ENCODE measurements around the gene PAOX. TPM values are rescaled to one million over a fixed set of nuclear protein-coding genes. Genes with fewer than 3 reads are reported as not detected.
"Not testable (repeated sequence)": the region's sequence is repeated elsewhere in the genome, so short reads cannot be mapped to it uniquely, and the experiment has no call there.

The PAOX gene
- total RNA-seq, 1 donor from 2014 or later, result 7.7 TPM

DNA sequence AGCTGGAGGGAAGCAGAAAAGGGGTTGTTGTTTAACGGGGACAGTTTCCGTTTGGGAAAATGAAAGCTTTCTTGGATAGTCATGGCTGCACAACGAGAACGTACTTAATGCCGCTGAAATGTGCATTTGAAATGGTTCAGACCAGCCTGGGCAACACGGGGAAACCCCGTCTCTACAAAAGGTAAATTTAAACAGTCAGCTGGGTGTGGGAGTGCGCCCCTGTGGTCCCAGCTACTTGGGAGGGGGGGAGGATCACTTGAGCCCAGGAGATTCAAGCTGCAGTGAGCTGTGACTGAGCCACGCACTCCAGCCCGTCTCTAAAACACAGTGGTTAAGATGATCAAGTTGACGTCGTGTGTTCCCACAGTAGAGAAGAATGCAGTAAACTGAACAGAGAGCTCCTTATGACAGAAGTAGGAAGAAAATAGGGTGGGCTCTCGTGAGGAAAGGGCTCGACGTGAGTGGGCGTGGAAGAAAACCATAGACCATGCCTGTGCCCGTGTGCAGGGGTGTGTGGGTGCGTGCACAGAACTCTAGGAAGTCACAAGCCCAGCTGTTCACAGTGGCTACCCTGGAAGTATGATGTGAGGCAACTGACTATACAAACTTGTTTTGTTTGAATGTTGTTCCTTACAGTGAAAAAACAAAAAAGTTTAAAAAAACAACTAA lies 17.2 kb upstream of the PAOX start:
- DNase-seq (ENCODE audit: low spot score in 2 of 2) (no peak), FAIRE-seq (no peak)

GRCh38 chr10:133362846-133363245 lies 16.2 kb upstream of the PAOX start:
- no peak for DNase-seq (ENCODE audit: low spot score in 2 of 2)
- no peak for FAIRE-seq

GRCh38 chr10:133364645-133365431 lies 14.2 kb upstream of the PAOX start:
- FAIRE-seq, result no peak

DNA sequence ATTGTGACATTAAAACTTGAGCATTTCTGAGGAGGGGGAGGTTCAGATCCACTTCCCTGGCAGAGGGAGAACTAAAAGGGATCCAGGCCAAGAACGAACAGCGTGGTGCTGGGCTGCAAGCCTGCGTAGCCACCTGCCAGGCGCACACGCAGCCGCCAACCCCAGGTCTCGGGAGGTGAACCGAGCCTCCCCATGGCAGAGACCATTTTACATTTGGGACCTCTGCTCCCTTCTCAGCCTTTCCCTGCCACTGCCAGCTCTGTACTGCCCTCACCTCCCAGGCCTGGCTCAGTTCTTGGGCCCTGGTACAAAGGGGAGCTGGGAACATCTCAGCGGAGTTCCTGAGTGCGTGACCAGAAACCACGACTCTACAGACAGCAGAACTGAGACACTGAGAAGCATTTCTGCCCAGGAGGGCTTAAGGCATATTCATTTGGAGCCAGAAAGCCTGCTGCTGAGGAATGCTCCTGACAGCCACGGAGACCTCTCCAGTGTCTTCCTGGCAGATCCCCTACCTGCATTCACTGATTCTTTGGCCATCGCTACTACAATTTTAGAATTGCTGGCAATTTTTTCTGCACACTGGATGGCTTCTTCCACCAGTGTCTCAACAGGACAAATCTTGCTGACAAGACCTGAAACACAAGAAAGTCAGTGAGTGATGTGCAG lies 13.5 kb upstream of the PAOX start:
- no peak for DNase-seq (ENCODE audit: low spot score in 2 of 2)

More at GRCh38 chr10:133364645-133365431, 14.2 kb upstream of the PAOX start:
- no peak for DNase-seq (ENCODE audit: low spot score in 2 of 2)

DNA sequence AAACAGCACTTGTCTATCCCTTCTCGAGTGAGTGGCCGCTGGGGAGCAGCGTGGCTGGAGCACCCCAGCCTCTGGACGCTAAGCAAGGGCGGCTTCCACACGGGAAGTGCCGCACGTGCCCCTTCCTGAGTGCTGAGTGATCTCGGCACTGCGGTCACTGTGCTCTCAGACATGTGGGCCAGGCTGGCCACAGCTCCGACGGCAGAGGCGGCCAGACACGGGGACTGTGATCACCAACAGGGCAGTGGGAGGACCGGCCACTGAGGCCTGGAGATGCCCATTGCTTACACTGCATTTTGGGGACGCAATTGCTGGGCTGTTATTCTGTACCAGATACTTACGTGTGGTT lies 13.0 kb upstream of the PAOX start:
- FAIRE-seq, result no peak

More for the DNA sequence above, 13.5 kb upstream of the PAOX start:
- no peak for FAIRE-seq

DNA sequence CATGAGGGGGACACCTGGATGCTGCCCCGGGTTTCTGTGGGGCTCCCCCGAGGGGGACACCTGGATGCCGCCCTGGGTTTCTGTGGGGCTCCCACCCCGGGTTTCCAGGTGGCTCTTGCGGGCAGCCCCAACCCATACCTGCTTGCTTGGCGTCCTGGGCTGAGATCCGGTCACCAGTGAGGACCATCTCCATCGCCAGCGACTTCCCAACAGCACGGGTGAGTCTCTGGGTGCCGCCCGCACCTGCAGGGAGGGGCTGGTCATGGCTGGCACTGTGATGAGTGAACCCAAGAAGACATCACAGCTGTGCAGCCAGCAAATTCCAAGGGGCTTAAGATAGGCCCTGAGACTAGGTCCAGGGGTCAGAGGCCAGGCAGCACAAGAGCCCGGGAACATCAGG lies 12.3 kb upstream of the PAOX start:
- FAIRE-seq (no peak), DNase-seq (ENCODE audit: low spot score in 2 of 2) (no peak)

More for the DNA sequence above, 13.0 kb upstream of the PAOX start:
- DNase-seq (ENCODE audit: low spot score in 2 of 2), result no peak

- FAIRE-seq; DNase-seq (ENCODE audit: low spot score in 2 of 2): not testable (repeated sequence)
These were observed 11.6 kb upstream of the PAOX start for GRCh38 chr10:133367461-133367860.

DNA sequence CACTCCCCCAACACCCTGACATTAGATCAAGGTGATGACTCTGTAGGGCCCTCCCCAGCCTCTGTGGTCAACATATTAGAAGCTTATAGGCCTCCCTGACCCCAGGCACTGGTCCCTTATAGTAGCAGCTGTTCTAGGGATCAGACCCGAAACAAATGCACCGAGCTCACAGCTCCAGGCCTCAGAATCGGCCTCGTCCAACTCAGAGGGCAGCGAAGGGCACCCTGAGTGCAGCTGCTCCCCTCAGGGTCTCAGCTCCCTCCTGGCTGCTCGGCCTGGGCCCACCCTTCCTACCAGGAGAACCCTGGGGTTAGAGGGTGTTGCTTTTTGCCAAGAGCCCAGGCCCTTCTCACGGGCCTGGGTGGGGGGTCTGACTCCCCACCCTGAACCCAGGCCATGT lies 10.9 kb upstream of the PAOX start:
- FAIRE-seq, result no peak
- no peak for DNase-seq (ENCODE audit: low spot score in 2 of 2)

DNA sequence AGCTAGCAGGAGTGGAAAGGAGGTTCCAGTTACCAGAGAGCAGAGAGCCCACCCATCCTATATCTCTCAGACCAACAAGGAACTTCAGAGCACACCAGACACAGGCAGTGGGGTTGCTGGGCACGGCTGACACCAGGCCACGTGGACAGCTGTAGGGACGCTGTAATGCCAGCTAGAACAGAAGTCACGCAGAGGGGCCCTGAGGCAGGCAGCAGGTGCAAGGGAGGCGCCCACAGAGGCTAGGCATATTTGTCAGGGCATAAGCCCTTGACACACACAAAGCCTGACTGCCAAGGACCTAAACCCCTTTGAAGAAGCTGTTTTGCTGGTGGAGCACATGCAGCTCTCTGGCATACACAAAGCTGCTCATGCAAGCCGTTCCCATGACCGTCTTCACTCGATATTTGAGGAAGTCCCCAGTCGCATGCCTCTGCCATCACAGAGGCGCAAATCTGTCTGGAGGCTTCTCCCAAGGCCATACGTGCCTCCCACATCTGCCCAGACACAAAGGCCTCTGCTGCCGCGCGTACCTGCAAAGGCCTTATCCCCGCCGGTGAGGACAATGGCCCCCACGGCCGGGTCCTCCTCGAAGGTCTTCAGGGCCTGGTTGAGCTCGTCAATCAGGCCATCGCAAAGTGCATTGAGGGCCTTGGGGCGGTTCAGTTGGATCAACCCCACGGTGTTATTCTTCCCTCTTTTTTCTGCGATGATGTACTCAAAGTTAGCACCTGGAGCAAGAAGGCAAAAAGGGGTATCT lies 8.9 kb upstream of the PAOX start:
- no peak for FAIRE-seq

DNA sequence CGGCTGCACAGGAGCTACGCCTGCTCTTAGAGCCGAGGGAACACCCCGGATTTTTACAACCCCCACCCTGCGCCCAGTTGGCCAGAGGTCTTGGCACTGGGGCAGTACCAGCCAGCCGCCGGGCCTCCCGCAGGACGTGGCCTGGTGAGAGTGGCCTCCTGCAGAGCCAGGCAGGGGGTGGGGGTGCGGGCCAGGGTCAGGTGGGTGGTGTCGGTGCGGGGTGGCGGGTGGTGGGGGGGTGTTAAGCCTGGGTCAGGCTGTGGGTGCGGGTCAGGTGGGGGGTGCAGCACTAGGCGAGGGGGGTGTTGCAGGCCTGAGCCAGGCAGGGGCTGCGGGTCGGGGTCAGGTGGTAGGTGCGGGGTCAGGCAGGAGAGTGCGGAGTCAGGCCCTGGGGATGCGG lies 6.6 kb upstream of the PAOX start:
- no peak for FAIRE-seq
- no peak for DNase-seq (ENCODE audit: low spot score in 2 of 2)

More for the DNA sequence above, 8.9 kb upstream of the PAOX start:
- no peak for DNase-seq (ENCODE audit: low spot score in 2 of 2)

- no peak for FAIRE-seq
- DNase-seq (ENCODE audit: low spot score in 2 of 2), result peak; percentile 99 to 100
These were observed 5.6 kb upstream of the PAOX start, which contains the start of gene ECHS1 for GRCh38 chr10:133373174-133374090. ECHS1 (minus strand) TSS chr10:133373354; CDS start chr10:133373333, 21 bp downstream.

DNA sequence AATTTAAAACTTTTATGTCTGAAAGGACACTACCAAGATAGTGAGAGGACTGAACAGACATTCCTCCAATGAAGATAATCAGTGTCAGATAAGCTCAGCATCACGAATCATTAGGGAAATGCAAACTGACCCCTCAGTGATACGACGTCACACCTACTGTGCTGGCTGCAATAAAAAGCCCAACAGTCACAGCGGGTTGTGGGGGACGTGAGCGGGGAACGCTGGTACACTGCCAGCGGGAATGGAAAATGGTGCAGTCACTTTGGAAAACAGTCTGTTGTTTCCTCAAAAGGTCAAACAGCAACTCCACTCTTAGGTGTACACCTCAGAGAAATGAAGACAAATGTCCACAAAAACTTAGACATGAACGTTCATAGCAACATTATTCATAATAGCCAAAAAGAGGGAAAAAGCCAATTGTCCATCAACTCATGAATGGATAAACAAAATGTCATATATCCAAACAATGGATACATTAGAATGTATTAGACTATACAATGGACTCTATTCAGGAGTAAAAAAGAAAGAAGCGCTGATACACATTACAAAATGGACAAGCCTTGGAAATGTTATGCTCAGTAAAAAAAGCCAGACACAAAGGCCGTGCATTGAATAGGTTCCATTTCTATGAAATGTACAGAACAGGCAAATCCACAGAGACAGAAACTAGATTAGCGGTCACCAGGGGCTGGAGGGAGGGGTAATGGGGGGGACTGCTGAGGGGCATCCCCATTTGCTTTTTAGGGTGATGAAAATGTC lies 3.5 kb upstream of the PAOX start:
- no peak for DNase-seq (ENCODE audit: low spot score in 2 of 2)
- FAIRE-seq, result no peak

- DNase-seq (ENCODE audit: low spot score in 2 of 2); FAIRE-seq: not testable (repeated sequence)
These were observed 2.9 kb upstream of the PAOX start for GRCh38 chr10:133376183-133376582.

DNA sequence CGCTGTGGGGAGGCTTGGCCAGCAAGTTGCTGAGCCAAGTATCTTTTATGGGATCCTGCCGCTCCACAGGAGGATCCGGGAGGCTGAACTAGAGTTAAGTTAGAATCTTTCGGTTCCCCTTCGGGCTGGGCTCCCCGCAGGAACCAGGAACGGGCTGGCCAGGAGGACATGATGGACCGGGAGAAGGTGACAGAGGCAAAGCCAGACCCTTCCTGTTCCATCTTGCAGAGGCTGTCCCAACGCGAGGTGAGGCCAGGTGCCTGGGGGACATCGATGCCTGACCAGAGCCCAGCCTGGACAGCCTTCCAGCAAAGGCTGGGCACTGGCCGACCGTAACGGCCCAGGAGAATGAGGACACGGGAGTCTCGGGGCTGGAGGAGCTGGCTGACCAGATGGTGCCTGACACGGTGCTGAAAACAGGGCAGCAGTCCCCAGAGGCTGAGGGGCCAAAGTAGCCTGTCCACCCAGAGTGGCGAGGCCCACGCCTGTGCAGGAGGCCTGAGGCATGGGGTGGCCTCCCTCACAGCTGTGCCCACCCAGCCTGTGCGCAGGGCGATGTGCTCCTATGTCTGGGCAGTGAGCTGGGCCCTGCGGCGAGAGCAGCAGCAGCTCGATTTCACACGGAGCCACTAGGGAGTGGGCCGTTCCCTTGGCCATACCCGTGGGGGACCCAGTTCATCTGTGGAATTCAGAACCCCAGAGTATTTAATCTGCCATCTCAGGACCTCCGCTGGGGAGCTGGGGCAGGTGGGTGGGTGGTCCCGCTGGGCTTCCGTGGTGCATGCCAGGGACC lies 1.8 kb upstream of the PAOX start:
- DNase-seq (ENCODE audit: low spot score in 2 of 2) (no peak), FAIRE-seq (no peak)

GRCh38 chr10:133377818-133378250 lies 1.2 kb upstream of the PAOX start:
- FAIRE-seq (no peak), DNase-seq (ENCODE audit: low spot score in 2 of 2) (no peak)

DNA sequence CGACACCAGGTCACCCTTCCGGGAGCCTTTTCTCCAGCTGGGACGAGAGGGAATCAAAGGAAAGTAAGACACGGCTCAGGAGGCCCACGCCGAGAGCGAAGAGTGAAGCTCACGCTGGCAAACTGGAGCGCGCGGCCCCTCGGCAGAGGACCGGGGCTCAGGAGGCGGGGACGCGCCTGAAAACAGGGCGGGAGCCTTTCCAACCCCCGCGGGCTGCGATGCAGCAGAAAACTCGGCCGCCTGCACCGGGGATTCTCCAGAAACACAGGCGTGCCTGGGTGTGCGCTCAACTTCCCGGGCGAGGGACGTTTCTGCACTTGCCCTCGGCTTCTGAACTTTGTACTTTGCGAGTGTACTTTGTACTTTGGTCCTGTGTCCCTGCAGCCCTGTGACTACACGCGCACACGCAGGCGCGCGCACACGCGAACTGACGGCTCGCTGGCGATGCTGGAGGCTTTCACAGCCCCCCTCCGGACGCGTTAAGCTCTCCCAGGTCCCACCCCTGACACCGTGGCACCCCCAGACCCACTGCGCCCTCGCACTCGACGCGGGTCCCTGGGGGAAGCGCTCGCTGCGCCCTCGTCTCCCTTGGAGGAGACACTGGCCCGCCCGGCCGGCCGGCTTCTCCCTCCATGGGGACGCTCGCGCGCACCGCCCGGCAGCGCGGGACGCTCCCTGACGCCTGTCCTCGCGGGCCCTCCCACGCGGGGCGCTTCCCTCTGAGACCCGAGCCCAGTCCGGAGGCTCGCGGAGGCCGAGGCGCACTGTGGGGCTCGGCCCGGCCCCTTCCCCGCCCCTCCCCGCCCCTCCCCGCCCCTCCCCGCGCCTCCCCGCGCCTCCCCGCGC lies 588 bp upstream of the PAOX start:
- DNase-seq (ENCODE audit: low spot score in 2 of 2) (peak; percentile 81 to 84), FAIRE-seq (no peak)
